SW480 (cell line): Measurements from ENCODE around the gene TMEM109.
"Not testable (repeated sequence)": the region's sequence is repeated elsewhere in the genome, so short reads cannot be mapped to it uniquely, and the experiment has no call there.

ENCODE experiments used
- DNase-seq: peaks from one replicate; pipeline ENCODE4 v3.0.0-alpha.2; 2016; ENCODE audit warnings: low spot score

The TMEM109 gene

GRCh38 chr11:60878245-60879101, 35.5 kb upstream of the TMEM109 start:
- DNase-seq = no peak

- DNase-seq = no peak
These were observed 34.9 kb upstream of the TMEM109 start for GRCh38 chr11:60879104-60879503.

- DNase-seq = peak; percentile 49
These were observed 33.9 kb upstream of the TMEM109 start for GRCh38 chr11:60879971-60880588.

DNA sequence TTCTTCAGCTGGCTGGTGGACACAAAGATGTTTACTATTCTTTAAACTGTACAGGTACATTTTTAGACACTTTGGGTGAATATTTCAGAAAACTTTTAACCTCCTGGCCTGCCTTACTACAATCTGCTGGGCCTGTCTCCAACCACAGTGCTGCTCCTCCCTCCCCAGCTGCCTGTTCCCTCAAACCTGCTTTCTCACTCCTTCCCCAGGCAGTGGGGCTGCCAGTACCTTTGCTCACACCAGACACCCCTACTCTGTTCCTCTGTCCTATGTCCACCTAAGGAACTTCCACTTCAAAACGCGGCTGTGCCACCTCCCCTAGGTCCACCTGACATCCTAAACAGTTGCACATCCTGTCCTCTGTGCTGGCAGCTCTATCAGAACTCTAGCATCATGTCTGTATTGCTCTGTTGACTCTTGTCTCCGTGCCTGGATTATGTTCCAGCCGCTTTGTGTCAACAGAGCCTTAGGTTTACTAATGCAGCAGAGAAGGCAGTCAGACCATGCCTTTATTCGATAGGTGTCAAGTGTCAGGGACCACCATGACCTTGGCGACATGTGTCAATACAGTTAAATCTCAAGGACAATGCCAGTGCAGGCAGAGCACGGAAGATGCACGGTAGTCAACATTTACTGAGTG, 33.2 kb upstream of the TMEM109 start:
- DNase-seq = no peak

- DNase-seq = peak; percentile 76
These were observed 26.4 kb upstream of the TMEM109 start for GRCh38 chr11:60887556-60887955.

DNA sequence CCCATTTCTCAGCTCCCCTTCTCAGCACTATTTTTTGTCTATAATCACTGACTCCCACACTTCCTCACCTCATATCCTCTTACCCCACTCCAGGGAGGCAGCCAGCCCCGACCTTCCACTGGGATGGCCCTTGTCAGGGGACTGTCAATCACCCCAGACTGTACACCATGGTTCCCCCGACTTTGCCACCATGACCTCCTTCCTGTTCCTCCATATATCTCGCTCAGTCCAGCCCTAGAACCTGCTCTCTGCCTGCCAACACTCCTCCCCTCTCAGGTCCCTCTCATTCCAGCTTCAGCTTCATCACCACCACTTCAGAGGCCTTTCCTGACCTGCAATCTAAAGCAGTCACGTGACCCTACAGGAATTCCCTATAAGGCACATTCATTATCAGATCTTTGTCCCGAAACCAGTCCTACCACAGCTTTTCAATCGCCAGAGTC, 24.1 kb upstream of the TMEM109 start:
- DNase-seq = no peak

DNA sequence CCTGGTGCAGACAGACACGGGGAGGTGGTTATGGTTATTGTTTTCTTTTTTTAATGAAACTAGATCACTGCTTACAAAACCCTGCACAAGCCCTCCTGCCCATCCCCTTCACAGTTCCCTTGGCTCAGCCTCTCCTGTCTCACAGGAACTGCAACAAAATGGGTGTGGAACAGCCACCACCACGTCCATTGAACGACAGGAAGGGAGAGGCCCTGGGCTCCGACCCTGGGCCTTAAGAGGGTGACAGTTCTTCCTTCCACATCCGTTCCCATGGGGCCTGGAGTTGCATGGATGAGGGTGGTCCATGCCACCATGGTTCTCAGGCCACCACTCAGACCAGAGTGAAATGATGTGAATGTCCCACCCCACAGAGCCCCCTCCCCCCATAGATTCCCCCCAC, 23.3 kb upstream of the TMEM109 start:
- no peak for DNase-seq

GRCh38 chr11:60891103-60891741, 22.7 kb upstream of the TMEM109 start:
- DNase-seq = no peak

DNA sequence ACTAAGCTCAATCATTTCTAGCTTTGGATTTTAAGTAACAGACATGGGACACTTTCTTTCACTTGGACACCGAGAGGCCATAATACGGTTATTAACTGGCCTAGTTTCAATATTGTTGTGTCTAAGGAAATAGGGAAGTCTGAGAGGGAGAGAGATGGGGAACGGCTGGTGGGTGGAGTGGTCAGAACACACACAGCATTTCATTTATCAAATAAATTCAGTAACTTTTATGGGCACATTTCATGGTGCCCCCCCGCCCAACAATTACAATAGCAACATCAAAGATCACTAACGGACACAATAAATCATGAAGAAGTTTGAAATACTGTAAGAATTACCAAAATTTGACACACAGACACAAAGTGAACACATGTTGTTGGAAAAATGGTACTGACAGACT, 18.3 kb upstream of the TMEM109 start:
- no peak for DNase-seq

DNA sequence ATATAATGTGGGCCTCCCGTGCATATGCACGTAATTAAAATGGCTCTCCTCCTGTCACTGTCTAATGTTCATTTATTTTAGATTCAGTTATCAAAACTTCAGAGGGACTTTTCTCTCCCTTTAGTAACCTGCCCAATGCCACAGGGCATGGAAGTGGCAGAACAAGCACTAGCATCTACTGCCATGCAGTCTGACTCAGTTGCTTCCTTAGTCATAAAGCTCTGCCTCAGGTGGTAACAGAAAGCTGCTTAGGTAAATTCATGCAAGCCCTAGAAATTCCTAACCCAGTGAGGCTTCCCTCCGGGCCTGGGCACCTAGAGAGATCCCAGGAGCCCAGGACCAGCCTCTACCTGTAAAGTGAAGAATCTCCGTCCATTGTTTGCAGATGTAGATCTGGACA, 16.5 kb upstream of the TMEM109 start:
- no peak for DNase-seq

DNA sequence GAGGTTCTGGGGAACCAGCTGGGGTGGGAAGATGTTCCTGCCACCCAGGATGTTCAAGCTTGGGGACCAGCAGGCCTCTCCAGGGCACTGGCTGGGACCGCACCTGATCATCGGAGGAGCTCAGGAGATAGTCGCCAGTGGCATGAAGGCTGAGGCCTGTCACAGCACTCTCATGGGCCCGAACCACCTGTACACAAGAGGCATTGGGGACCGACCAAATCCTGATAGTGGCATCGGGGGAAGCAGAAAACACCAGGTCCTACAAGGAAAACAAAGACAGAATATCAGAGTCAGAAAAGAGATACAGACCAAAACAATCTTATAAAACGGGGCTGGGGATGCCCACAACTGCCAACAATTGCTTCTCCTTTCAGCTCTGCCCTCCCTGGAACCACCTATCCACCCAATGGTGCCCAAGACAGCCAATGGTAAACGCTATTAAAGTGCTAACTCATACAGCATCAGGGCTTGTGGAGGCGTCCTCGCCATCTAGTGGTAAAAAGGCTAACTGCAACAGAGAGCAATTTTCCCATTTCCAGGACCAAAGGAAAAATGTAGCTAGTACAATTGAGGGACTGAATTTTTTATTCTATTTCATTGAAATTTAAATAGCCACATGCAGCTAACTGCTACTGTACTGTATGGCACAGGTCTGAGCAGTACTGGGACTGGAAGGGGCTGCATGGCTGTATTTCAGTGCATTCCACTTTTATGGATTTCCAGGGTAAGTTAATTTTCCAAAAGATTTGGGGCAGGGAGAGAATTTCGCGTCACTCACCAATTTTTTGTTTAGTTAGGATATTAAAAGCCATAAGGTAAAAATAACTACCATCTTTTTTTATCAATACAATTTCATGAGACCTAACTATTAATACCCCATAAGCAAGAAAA, 14.7 kb upstream of the TMEM109 start:
- peak; percentile 62 for DNase-seq

DNA sequence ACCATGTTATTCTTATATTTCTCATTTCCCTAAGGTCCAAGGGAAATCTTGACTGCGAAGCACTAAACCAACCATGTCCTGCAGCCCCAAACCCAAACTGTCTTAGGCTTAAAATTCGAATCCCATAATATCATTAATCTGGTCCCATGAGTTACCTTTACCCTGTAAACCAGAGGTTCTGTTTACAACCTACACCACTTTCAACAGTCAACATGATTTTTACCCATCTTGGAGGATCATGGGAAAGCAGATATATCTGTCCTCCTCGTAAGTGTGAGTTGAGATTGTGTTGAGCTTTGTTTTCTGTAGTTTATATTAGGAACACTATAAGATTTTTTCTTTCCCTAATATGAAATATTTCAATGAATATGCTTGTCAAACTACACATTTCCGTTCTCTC, 14.0 kb upstream of the TMEM109 start:
- DNase-seq = no peak

DNA sequence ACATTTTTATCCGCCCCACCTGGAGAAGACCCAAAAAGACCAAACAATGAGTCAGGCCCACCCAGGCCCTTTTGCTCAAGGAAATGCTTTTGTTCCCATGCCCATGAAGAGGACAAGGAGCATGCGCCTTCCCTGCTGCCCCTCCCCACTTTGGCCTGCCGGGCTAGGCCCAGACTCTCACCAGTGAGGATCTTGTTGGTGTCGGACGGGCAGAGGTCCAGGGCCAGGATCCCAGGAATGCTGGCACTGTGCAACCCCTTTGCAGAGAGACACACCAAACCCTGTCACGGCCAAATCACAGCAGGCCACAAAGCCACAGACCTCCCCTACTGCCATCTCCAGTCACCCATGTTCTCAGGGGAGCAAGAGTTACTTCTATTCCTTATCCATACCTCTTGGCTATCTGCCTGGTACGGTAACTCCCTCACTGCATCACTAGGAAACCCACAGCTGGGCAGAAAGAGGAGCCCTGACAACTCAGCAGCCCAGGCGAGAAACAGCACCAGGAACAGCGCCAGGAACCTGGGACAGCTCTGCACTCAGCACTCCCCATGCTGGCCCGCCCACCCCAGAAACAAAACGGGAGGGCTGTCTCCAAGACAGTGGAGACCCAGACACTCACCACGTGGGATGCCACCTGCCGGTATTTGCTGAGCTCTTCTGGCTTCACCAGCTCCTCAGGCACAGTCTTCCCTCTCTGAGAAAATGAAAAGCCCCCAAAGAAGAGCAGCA, 13.1 kb upstream of the TMEM109 start:
- no peak for DNase-seq

GRCh38 chr11:60902625-60903024, 11.3 kb upstream of the TMEM109 start:
- no peak for DNase-seq

DNA sequence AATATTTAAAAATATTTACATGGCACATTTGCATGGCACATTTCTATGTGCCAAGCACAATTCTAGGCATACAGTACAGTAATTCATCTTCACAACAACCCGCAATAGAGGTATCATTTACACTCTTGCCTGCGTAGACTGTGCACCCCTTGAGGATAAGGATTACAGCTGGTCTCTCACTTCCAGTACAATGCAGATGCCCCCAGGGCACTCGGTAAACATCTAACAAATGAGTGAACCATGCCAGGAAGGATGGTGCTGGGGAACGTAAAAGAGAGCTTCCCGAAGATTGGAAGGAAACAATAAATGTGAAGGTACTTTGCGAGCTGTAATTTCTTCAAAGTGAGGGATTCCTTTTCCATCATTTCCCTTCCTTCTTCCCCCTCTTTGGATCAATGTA, 8.9 kb upstream of the TMEM109 start:
- DNase-seq = no peak

DNA sequence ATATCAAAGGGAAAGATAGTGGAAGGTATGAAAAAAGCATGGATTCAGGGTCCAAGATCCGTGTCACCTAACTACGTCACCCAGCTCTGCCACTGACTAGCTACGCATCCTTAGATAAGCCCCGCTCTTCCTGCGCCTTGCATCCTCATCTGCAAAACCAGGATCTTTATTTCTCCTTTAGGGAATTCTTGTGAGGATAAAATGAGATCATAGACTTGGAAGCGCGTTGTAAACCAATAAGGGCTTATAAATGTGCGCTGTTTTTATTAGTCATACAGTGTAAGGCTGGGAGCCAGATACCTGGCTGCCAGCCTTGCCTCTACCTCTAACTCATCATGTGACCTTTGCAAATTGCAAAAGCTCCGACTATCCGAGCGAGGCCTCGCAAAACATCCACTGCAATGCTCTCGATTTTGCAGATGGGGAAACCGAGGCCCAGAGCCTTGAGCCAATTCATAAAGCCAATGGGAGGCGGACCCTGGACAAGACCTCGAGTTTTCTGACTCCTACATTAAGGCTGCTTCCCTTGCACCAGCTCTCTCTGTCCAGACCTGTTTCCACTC, 8.3 kb upstream of the TMEM109 start:
- peak; percentile 35 for DNase-seq

GRCh38 chr11:60906132-60906972, 7.6 kb upstream of the TMEM109 start, which contains the start of gene PRPF19:
TSS of gene PRPF19 (minus strand) at chr11:60906585. CDS start at chr11:60906382, 203 bp downstream.
- DNase-seq = peak; percentile 95

DNA sequence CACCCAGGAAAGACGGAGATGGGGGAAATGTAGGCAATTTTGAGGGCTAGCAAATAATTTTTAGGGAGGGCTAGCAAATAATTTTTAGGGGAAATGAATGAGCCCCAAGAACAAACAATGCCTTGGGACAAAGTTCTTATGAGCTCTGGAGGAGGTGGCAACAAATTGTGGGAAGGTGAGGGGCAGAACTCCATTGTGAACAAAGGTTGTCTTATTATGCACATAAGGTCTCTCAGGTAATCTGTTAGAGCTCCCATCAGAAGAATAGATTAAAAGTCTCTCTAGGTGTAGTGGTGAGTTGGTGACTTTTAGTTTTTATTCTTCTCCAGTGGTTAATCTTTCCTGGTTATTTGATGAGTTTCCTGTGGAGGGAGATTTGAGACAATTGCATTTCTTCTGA, 5.2 kb upstream of the TMEM109 start:
- DNase-seq = no peak

DNA sequence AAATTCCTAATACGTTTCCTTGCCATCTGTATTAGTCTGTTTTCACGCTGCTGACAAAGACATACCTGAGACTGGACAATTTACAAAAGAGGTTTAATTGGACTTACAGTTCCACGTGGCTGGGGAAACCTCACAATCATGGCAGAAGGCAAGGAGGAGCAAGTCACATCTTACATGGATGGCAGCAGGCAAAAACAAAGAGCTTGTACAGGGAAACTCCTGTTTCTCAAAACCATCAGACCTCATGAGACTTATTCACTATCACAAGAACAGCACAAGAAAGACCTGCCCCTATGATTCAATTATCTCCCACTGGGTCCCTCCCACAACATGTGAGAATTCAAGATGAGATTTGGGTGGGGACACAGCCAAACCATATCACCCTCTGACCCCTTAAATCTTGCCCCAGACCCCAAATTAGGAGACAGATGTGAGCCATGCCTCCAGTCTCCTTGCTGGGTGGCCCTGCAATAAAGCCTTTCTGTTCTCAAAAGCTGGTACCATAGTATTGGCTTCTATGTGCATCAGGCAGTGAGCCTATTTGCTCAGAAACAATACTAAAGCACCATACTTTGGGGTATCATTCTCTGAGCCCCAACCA, 4.2 kb upstream of the TMEM109 start:
- DNase-seq = not testable (repeated sequence)
